Raji (cell line): ENCODE results near the gene UQCC5.

Experiments
- POLR2A ChIP-seq: IDR thresholded peaks from 2 replicates; pipeline ENCODE4 v1.6.1; 2011; ENCODE audit warnings: low read depth, low read length, control low read depth; ENCODE audit not compliant: insufficient read depth

UQCC5 gene

GRCh38 chr3:52498137-52499054, 38.0 kb upstream of the UQCC5 start:
- no peak for TF ChIP-seq POLR2A

GRCh38 chr3:52501046-52501445, 35.4 kb upstream of the UQCC5 start:
- no peak for TF ChIP-seq POLR2A

GRCh38 chr3:52502001-52502400, 34.4 kb upstream of the UQCC5 start:
- no peak for TF ChIP-seq POLR2A

GRCh38 chr3:52502808-52503350, 33.5 kb upstream of the UQCC5 start:
- TF ChIP-seq POLR2A, result no peak

- no peak for TF ChIP-seq POLR2A
Measured at GRCh38 chr3:52503788-52504424, 32.5 kb upstream of the UQCC5 start.

GRCh38 chr3:52504977-52505376, 31.4 kb upstream of the UQCC5 start:
- TF ChIP-seq POLR2A, result no peak

GRCh38 chr3:52506266-52506966, 30.0 kb upstream of the UQCC5 start:
- TF ChIP-seq POLR2A, result no peak

GRCh38 chr3:52507359-52507758, 29.0 kb upstream of the UQCC5 start:
- TF ChIP-seq POLR2A, result no peak

GRCh38 chr3:52509753-52510328, 26.6 kb upstream of the UQCC5 start:
- no peak for TF ChIP-seq POLR2A

GRCh38 chr3:52511509-52511908, 24.9 kb upstream of the UQCC5 start:
- no peak for TF ChIP-seq POLR2A

- TF ChIP-seq POLR2A, result no peak
Measured at GRCh38 chr3:52512105-52512504, 24.3 kb upstream of the UQCC5 start.

- no peak for TF ChIP-seq POLR2A
Measured at GRCh38 chr3:52512727-52513126, 23.7 kb upstream of the UQCC5 start.

GRCh38 chr3:52513281-52513680, 23.1 kb upstream of the UQCC5 start:
- no peak for TF ChIP-seq POLR2A

GRCh38 chr3:52514576-52514975, 21.8 kb upstream of the UQCC5 start:
- no peak for TF ChIP-seq POLR2A

- TF ChIP-seq POLR2A, result no peak
Measured at GRCh38 chr3:52515192-52515591, 21.2 kb upstream of the UQCC5 start.
